HCT116 (cell line): Measurements from ENCODE around the gene STXBP5.

Source experiments
- CTCF ChIP-seq, 3 experiments: fragments of 200-600 bp in 1 of 3; sonication (generic) in 1 of 3; IDR thresholded peaks in 2 of 3; conservative IDR thresholded peaks in 1 of 3; 2 replicates each; pipeline ENCODE4 v1.5.1; 2012 to 2017; ENCODE audit warnings: low read depth in 2 of 3, low read length in 2 of 3, antibody characterized with exemption in 1 of 3, borderline replicate concordance in 1 of 3, control low read depth in 1 of 3, mild to moderate bottlenecking in 1 of 3, mixed read lengths in 1 of 3, mixed run types in 1 of 3, moderate library complexity in 1 of 3; ENCODE audit not compliant: insufficient read depth in 1 of 3
- FOSL1 ChIP-seq: IDR thresholded peaks from 2 replicates; pipeline ENCODE4 v1.6.1; 2012; ENCODE audit warnings: low read depth
- POLR2AphosphoS5 ChIP-seq: IDR thresholded peaks from 2 replicates; pipeline ENCODE4 v1.6.1; 2011; ENCODE audit warnings: mild to moderate bottlenecking, low read depth, low read length, moderate library complexity
- RAD21 ChIP-seq: IDR thresholded peaks from 2 replicates; pipeline ENCODE4 v1.6.1; 2012; ENCODE audit warnings: low read depth, mild to moderate bottlenecking
- SP1 ChIP-seq: IDR thresholded peaks from 2 replicates; pipeline ENCODE4 v1.6.1; 2012; ENCODE audit warnings: low read depth
- SRF ChIP-seq: IDR thresholded peaks from 2 replicates; pipeline ENCODE4 v1.6.1; 2012; ENCODE audit warnings: low read depth
- ZBTB33 ChIP-seq: IDR thresholded peaks from 2 replicates; pipeline ENCODE4 v1.6.1; 2011; ENCODE audit warnings: mild to moderate bottlenecking, low read length, moderate library complexity; ENCODE audit not compliant: insufficient replicate concordance; ENCODE audit errors: extremely low read depth

GRCh38 chr6:147231589-147231988, 27.4 kb downstream of the STXBP5 start:
- TF ChIP-seq CTCF (IDR thresholded peaks at IDR 0.05 in 2 of 3, conservative IDR thresholded peaks at IDR 0.05 in 1 of 3; ENCODE audit: borderline replicate concordance in 1 of 3, insufficient read depth in 1 of 3, low read depth in 2 of 3, low read length in 2 of 3) (no peak), ZBTB33 (no peak), SRF (no peak), POLR2AphosphoS5 (no peak), FOSL1 (no peak), RAD21 (no peak), SP1 (no peak)
